Brain microvascular endothelial cell (primary cell): Measurements from ENCODE around the gene ZNF384.
A peak's percentile ranks its signal among the peaks of the same experiment; 100 is the strongest.

Source experiments
- DNase-seq: peaks from one replicate; pipeline ENCODE4 v3.0.0-alpha.2; 2020
- H3K27ac ChIP-seq: fragments of 250-450 bp; sonication (Bioruptor Pico); 2 replicates; pipeline ENCODE4 v1.5.1; 2020; ENCODE audit warnings: mild to moderate bottlenecking, moderate library complexity
- H3K27me3 ChIP-seq: fragments of 250-450 bp; sonication (Bioruptor Pico); replicated peaks from 2 replicates; pipeline ENCODE4 v1.5.1; 2020; ENCODE audit warnings: mild to moderate bottlenecking
- H3K36me3 ChIP-seq: fragments of 250-450 bp; sonication (Bioruptor Pico); replicated peaks from 2 replicates; pipeline ENCODE4 v1.5.1; 2020; ENCODE audit warnings: mild to moderate bottlenecking
- H3K4me3 ChIP-seq: 2 replicates; pipeline ENCODE4 v1.5.1; 2011; ENCODE audit warnings: low read depth, mild to moderate bottlenecking, control low read depth, low read length, moderate library complexity
- in situ Hi-C: cut with HindIII; loops from 2 replicates; pipeline ENCODE4 v1.10.0; 2017; ENCODE audit warnings: low sequenced_read_pairs, low pct_ligation_motif_present
- TF ChIP-seq, protein P1 (sequence below): IDR thresholded peaks from 2 replicates; pipeline ENCODE4 v1.5.1; 2011; ENCODE audit warnings: low read depth, mild to moderate bottlenecking, moderate library complexity, low read length, control low read depth, inconsistent platforms; ENCODE audit errors: missing control alignments

Gene ZNF384

DNA sequence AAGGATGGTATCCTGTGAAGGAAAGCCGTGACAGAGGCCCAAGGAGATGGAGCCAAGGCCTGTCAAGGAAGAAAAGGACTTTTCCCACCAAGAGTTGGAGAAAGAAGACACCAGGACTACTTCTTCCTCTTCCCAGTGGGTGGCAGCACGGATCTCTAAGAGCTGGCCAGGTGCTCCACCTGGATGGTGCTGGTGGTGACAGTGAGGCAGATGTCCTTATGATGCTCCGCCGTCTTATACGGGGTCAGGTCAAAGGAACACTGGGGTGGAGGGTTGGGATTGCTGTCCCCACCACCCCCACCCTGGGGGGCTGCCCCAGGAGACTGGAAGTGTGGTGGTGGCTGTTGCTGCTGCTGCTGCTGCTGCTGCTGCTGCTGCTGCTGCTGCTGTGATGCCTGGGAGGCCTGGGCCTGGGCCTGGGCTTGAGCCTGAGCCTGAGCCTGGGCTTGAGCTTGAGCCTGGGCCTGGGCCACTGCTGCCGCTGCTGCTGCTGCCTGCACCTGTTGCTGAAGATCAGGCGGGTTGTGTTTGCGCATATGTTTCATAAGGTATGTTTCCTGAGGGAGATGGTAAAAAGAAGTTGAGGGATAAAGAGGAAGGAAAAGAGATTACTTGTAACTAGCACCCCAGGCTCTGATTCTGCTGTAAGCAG lies 21.5 kb downstream of the ZNF384 start:
- TF ChIP-seq, protein P1, sequence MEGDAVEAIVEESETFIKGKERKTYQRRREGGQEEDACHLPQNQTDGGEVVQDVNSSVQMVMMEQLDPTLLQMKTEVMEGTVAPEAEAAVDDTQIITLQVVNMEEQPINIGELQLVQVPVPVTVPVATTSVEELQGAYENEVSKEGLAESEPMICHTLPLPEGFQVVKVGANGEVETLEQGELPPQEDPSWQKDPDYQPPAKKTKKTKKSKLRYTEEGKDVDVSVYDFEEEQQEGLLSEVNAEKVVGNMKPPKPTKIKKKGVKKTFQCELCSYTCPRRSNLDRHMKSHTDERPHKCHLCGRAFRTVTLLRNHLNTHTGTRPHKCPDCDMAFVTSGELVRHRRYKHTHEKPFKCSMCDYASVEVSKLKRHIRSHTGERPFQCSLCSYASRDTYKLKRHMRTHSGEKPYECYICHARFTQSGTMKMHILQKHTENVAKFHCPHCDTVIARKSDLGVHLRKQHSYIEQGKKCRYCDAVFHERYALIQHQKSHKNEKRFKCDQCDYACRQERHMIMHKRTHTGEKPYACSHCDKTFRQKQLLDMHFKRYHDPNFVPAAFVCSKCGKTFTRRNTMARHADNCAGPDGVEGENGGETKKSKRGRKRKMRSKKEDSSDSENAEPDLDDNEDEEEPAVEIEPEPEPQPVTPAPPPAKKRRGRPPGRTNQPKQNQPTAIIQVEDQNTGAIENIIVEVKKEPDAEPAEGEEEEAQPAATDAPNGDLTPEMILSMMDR: peak; percentile 36
- peaks cover 51% of the 10 kb centered on the region for H3K36me3 ChIP-seq
- no peaks in the 10 kb centered on the region for H3K27me3 ChIP-seq
- no peak overlapping the region for H3K27ac ChIP-seq
- in situ Hi-C loops: no loop called here
- H3K4me3 ChIP-seq: no peak overlapping the region
- DNase-seq: no peak

DNA sequence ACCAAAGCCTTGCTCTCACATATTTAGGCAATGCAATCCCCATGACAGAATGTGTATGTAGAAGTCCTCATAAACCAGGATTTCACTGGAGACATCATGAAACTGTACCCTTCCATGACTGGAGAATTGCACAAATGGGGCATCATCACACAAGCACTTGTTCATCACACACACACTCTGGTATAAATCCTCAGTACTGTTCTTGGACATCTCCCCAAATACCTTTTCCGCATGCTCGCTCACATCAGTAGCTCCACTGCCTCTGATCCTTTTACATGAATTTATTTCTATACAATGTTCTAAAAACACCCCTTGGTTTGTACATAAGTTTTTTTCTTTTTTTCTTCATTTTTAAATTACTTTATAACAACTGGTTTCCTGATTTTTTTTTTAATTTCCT lies 23.0 kb downstream of the ZNF384 start:
- Histone ChIP-seq H3K27me3 (no peaks in the 10 kb centered on the region), H3K4me3 (no peak overlapping the region), H3K36me3 (peaks cover 38% of the 10 kb centered on the region), H3K27ac (no peak overlapping the region)
- TF ChIP-seq, protein P1: no peak
- DNase-seq: no peak
- in situ Hi-C loops: no loop called here

DNA sequence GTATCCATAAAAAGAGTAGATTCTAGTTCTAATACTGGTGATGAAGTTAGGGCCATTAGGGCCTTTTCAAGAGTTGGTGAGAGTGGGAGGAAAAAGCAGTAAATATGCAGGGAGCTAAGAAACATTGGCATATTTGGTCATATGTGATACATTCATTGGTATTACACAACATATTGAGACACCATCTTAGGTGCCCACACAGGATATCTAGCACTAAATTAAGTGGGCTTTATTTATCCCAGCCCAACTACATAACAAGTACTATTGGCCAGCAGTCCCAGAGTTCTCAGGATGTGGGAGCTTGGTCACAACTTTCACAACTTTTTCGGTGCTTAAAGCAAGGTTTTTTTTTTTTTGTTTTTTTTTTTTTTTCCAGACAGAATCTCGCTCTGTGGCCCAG lies 24.3 kb downstream of the ZNF384 start:
- H3K27me3 ChIP-seq: no peaks in the 10 kb centered on the region
- H3K4me3 ChIP-seq: no peak overlapping the region
- no peak for DNase-seq
- TF ChIP-seq, protein P1: no peak
- peaks cover 27% of the 10 kb centered on the region for H3K36me3 ChIP-seq
- no peak overlapping the region for H3K27ac ChIP-seq
- in situ Hi-C loops: no loop called here

DNA sequence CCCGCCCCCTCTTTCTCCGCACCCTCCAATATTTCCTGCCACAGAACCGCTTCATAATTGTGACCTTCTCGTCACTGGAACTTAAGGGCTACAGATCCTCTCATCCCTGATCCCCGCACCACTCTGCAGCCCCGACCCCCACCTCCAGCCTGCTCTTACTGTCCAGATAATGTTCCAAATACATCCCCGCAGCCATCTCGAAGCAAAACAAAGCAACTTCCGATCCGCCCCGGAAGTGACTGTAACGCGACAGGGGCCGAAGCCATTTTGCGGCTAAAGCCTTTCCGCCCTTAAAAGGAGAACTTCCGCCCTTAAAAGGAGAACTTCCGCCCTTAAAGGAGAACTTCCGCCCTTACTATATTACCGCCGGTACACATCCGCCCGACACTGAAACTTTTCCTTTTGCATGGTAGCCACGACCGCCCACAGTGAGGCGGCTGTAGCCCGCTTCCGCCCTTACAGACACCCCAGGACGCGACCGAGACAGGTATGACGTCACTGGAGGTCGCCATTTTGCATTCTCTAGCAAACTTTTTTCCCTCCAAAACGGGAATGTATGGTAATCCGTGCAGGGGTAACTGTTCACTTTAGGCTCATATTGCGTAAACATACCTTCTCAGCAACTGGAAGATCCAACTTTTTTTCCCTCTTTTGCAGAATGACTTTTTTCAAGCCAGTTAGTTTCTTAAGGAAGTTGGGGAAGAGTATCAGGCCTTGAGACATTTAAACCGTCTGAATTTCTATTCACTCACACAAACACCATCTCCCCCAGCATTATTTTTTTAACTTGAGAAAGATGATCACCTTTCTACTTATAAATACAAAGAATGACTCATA lies 26.1 kb downstream of the ZNF384 start, which contains the start of gene ING4:
ING4 (minus strand) TSS at position 214 of the 837 bp plus-strand sequence; CDS start at position 196, 18 bp downstream.
- in situ Hi-C loops: no loop called here
- H3K36me3 ChIP-seq: peaks cover 12% of the 10 kb centered on the region
- H3K27me3 ChIP-seq: no peaks in the 10 kb centered on the region
- H3K4me3 ChIP-seq: peak within 1 kb of the TSS; percentile 75
- peak; percentile 99 for DNase-seq
- peak within 1 kb of the TSS; percentile 72 for H3K27ac ChIP-seq
- TF ChIP-seq, protein P1: no peak

DNA sequence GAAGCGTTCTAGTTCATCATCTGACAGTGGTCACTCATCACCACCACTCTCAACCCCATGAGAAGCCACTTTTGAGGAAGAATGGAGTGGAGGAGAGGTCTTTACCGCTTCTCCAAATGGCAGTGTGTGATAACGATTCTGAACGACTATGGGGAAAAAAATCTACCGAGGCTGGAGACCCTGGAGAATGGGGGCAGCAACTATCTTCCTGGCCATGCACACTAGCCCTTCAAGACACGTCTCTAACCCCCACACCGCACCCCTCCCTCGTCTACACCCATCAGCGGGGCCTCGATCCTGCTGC lies 26.6 kb downstream of the ZNF384 start:
- peaks cover 7% of the 10 kb centered on the region for H3K36me3 ChIP-seq
- DNase-seq: no peak
- in situ Hi-C loops: no loop called here
- TF ChIP-seq, protein P1: no peak
- no peaks in the 10 kb centered on the region for H3K27me3 ChIP-seq
- H3K27ac ChIP-seq: peak overlapping the region; percentile 72
- peak overlapping the region; percentile 75 for H3K4me3 ChIP-seq
